Endodermal cell (in vitro differentiated cells): ENCODE measurements around the gene TXNDC15. TPM values are rescaled to one million over a fixed set of nuclear protein-coding genes. Genes with fewer than 3 reads are reported as not detected.

Source experiments
- DNase-seq: peaks from one replicate; pipeline ENCODE4 v3.0.0-alpha.2; 2017
- H3K27ac ChIP-seq: 2 replicates; pipeline ENCODE4 v1.5.1; 2013; ENCODE audit warnings: mild to moderate bottlenecking, low read depth, low read length, moderate library complexity
- H3K27me3 ChIP-seq: 2 replicates; pipeline ENCODE4 v1.6.1; 2013; ENCODE audit warnings: mild to moderate bottlenecking, low read length, moderate library complexity; ENCODE audit not compliant: insufficient read depth, control insufficient read depth, poor library complexity, severe bottlenecking
- H3K36me3 ChIP-seq: 2 replicates; pipeline ENCODE4 v1.7.0; 2013; ENCODE audit warnings: mild to moderate bottlenecking, low read length, moderate library complexity; ENCODE audit not compliant: control insufficient read depth, insufficient read depth
- H3K4me1 ChIP-seq: one replicate; pipeline ENCODE4 v1.7.0; 2013; ENCODE audit warnings: low read length; ENCODE audit not compliant: control insufficient read depth, insufficient read depth
- H3K4me3 ChIP-seq: 2 replicates; pipeline ENCODE4 v1.5.1; 2013; ENCODE audit warnings: mild to moderate bottlenecking, low read length, moderate library complexity
- H3K9ac ChIP-seq: 2 replicates; pipeline ENCODE4 v1.6.1; 2013; ENCODE audit warnings: mild to moderate bottlenecking, low read length, moderate library complexity; ENCODE audit not compliant: poor library complexity, severe bottlenecking; ENCODE audit errors: extremely low read depth
- H3K9me3 ChIP-seq: 2 replicates; pipeline ENCODE4 v1.6.1; 2013; ENCODE audit warnings: mild to moderate bottlenecking, low read length, moderate library complexity; ENCODE audit not compliant: control insufficient read depth
- H3K27ac Mint-ChIP-seq: 2 replicates; pipeline ENCODE4 v1.8.0; 2020; ENCODE audit warnings: mixed read lengths
- H3K27me3 Mint-ChIP-seq: 2 replicates; pipeline ENCODE4 v1.8.0; 2021; ENCODE audit warnings: mild to moderate bottlenecking, mixed read lengths; ENCODE audit not compliant: insufficient read depth
- H3K36me3 Mint-ChIP-seq: 2 replicates; pipeline ENCODE4 v1.8.0; 2020; ENCODE audit warnings: low read depth, mixed read lengths
- H3K4me1 Mint-ChIP-seq: 2 replicates; pipeline ENCODE4 v1.8.0; 2020; ENCODE audit warnings: mixed read lengths
- H3K4me3 Mint-ChIP-seq: 2 replicates; pipeline ENCODE4 v1.8.0; 2020; ENCODE audit warnings: mild to moderate bottlenecking, moderate library complexity, mixed read lengths
- H3K9me3 Mint-ChIP-seq: 2 replicates; pipeline ENCODE4 v1.8.0; 2020; ENCODE audit warnings: mild to moderate bottlenecking, mixed read lengths
- CTCF ChIP-seq: fragments of 200-600 bp; sonication (generic); conservative IDR thresholded peaks from 2 replicates; pipeline ENCODE4 v1.5.0; 2021; ENCODE audit warnings: antibody characterized with exemption, mild to moderate bottlenecking
- WGBS, 2 experiments: methylation state at CpG; one replicate each; pipeline versions ENCODE4 v1.1.5 to v1.1.7; 2013; ENCODE audit warnings: missing lambda C conversion rate in 2 of 2, mixed read lengths in 1 of 2; ENCODE audit not compliant: insufficient coverage in 1 of 2, insufficient read length in 1 of 2; 5-methylcytosine and 5-hydroxymethylcytosine counted together
- total RNA-seq, 2 donors: library from RNA; stranded (reverse); fragmentation: NEBNext Ultra II Directional in 1 of 2; extraction: Animal tissue kit (Norgen Biotek cat#: 25700) in 1 of 2; gene quantifications; 2 replicates in 1 of 2; 3 replicates in 1 of 2; pipeline ENCODE4 v1.2.1, GENCODE V29; 2021

The TXNDC15 gene
- total RNA-seq, 2 donors from 2014 or later: 34.0 to 37.0 TPM

- H3K9ac ChIP-seq: no peak overlapping the region
- no peaks in the 10 kb centered on the region for H3K4me1 ChIP-seq
- peaks cover 29% of the 10 kb centered on the region for H3K36me3 ChIP-seq
- no peaks in the 10 kb centered on the region for H3K27me3 ChIP-seq
- Mint-ChIP-seq H3K27me3 (no peaks in the 10 kb centered on the region), H3K27ac (no peak overlapping the region), H3K4me3 (no peak overlapping the region), H3K36me3 (peaks cover 35% of the 10 kb centered on the region), H3K4me1 (no peaks in the 10 kb centered on the region), H3K9me3 (no peaks in the 10 kb centered on the region)
- whole genome bisulfite sequencing, 2 experiments: 94 to 100% methylated on average over 3 of the region's 3 CpGs
- no peaks in the 10 kb centered on the region for H3K9me3 ChIP-seq
- TF ChIP-seq CTCF: no peak
- H3K4me3 ChIP-seq: no peak overlapping the region
- no peak overlapping the region for H3K27ac ChIP-seq
- DNase-seq: no peak
Measured at GRCh38 chr5:134918861-134919260, 44.7 kb downstream of the TXNDC15 start.

GRCh38 chr5:134920848-134921575 lies 46.8 kb downstream of the TXNDC15 start:
- no peak overlapping the region for H3K4me3 Mint-ChIP-seq
- Histone ChIP-seq H3K27ac (no peak overlapping the region), H3K27me3 (no peaks in the 10 kb centered on the region), H3K9me3 (no peaks in the 10 kb centered on the region), H3K4me1 (no peaks in the 10 kb centered on the region), H3K36me3 (peaks cover 16% of the 10 kb centered on the region), H3K9ac (no peak overlapping the region), H3K4me3 (no peak overlapping the region)
- WGBS, 2 experiments: 93 to 96% methylated on average over 3 to 9 of the region's 9 CpGs
- H3K9me3 Mint-ChIP-seq: no peaks in the 10 kb centered on the region
- no peaks in the 10 kb centered on the region for H3K27me3 Mint-ChIP-seq
- H3K27ac Mint-ChIP-seq: no peak overlapping the region
- H3K4me1 Mint-ChIP-seq: no peaks in the 10 kb centered on the region
- H3K36me3 Mint-ChIP-seq: peaks cover 30% of the 10 kb centered on the region
- no peak for TF ChIP-seq CTCF
- DNase-seq: no peak

- H3K4me1 Mint-ChIP-seq: no peaks in the 10 kb centered on the region
- H3K4me3 ChIP-seq: no peak overlapping the region
- H3K36me3 ChIP-seq: peaks cover 23% of the 10 kb centered on the region
- no peak overlapping the region for H3K27ac ChIP-seq
- no peak overlapping the region for H3K9ac ChIP-seq
- no peak overlapping the region for H3K27ac Mint-ChIP-seq
- H3K4me3 Mint-ChIP-seq: no peak overlapping the region
- H3K9me3 Mint-ChIP-seq: no peaks in the 10 kb centered on the region
- H3K27me3 Mint-ChIP-seq: no peaks in the 10 kb centered on the region
- no peaks in the 10 kb centered on the region for H3K4me1 ChIP-seq
- no peaks in the 10 kb centered on the region for H3K27me3 ChIP-seq
- no peak for TF ChIP-seq CTCF
- DNase-seq: peak; percentile 5
- H3K36me3 Mint-ChIP-seq: peaks cover 24% of the 10 kb centered on the region
- 93 to 100% methylated on average over 1 to 3 of the region's 3 CpGs for WGBS, 2 experiments
- H3K9me3 ChIP-seq: no peaks in the 10 kb centered on the region
Measured at GRCh38 chr5:134932508-134932907, 58.3 kb downstream of the TXNDC15 start.
